Measurements from ENCODE around the gene VAV2.

DNA sequence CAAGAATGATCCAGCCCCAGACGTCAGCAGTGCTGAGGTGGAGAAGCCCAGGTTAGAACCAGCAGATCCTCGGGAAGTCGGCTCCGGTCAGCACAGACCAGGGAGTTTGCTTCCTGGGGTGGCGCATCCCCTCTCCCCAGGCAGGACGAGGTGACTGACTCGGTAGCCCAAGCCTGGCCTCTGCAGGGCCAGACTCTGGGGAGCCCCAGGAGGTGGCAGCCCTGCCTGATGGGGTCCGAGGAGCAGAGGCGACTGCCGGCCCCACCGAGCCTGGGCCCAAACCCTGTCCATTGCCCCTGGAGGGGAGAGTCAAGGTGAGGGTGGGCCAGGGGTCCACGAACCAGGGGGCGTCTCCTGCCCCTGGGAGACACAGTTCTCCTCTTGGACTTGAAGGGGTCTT, 201.1 kb downstream of the VAV2 start:
- TF ChIP-seq POLR2AphosphoS5 (IDR thresholded peaks at IDR 0.05) (no peak), CTCF (IDR thresholded peaks at IDR 0.05) (no peak), POLR2A (IDR thresholded peaks at IDR 0.05) (no peak), EP300 (IDR thresholded peaks at IDR 0.05) (no peak)

All from sigmoid colon (tissue), 4 donors.